ENCODE data around the gene ACVR1C. TPM values are rescaled to one million over a fixed set of nuclear protein-coding genes. Genes with fewer than 3 reads are reported as not detected.

The ACVR1C gene
- total and polyA plus RNA-seq, 2 of the 4 experiments (the other 2 are of a cell fraction) = 0.07 to 0.18 TPM

DNA sequence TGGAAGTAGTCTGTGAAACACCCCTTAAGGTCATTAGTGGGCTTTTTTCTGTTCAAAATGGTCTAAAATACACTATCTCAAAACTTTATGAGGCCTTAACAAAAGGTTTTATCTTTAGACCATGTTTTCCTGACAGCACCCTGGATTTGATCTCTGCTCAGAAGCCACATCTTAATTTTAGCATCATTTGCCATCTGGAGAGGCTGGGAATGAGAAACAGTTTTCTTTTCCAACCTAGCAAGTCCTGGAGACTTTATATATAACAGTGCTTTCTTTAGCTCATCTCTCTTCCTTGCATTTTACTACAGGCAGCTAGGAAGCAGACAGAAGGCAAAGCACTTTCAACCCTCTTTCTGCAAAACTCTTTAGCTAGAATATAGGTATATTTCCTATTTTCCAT is 122.1 kb downstream of the ACVR1C start:
- Histone ChIP-seq H3K79me1 (ENCODE audit: low read depth in 1 of 2, low read length in 2 of 2) (no peaks in the 10 kb centered on the region), H2BK15ac (ENCODE audit: low read depth, low read length) (no peak overlapping the region), H4K5ac (ENCODE audit: low read depth, low read length) (no peak overlapping the region), H3K4me2 (ENCODE audit: low read depth, low read length) (no peak overlapping the region), H2BK120ac (ENCODE audit: low read depth, low read length) (no peak overlapping the region), H2AFZ (replicated peaks; ENCODE audit: low read length, poor library complexity) (no peak overlapping the region), H2BK20ac (ENCODE audit: low read depth, low read length) (no peak overlapping the region), H3K9ac (ENCODE audit: low read depth, low read length) (no peak overlapping the region), H3K56ac (ENCODE audit: extremely low read depth, insufficient read depth, low read length) (no peak overlapping the region), H3K4me1 (ENCODE audit: control insufficient read depth, insufficient read depth, low read length) (no peaks in the 10 kb centered on the region), H3K27me3 (ENCODE audit: control insufficient read depth, insufficient read depth, low read length) (no peaks in the 10 kb centered on the region; the same call in 1 of the 2 replicates), H4K8ac (ENCODE audit: low read depth in 2 of 2, low read length in 2 of 2) (no peak overlapping the region), H2AK9ac (replicated peaks; ENCODE audit: low read depth, low read length, poor library complexity) (no peak overlapping the region), H2AK5ac (ENCODE audit: low read depth, low read length) (no peak overlapping the region), H3K14ac (replicated peaks; ENCODE audit: low read depth, low read length) (no peak overlapping the region), H3K9me3 (ENCODE audit: control insufficient read depth, insufficient read depth, low read length) (no peaks in the 10 kb centered on the region), H3K23ac (ENCODE audit: low read depth, low read length) (no peak overlapping the region), H3K36me3 (ENCODE audit: control insufficient read depth, insufficient read depth, low read length) (no peaks in the 10 kb centered on the region), H4K20me1 (ENCODE audit: insufficient read depth, low read length) (no peaks in the 10 kb centered on the region), H3K4me3 (ENCODE audit: insufficient read depth, low read depth, low read length) (no peak overlapping the region), H3K4ac (ENCODE audit: low read depth, low read length) (no peak overlapping the region), H3K18ac (ENCODE audit: low read depth, low read length) (no peak overlapping the region), H3K9me1 (ENCODE audit: insufficient read depth, low read length) (no peaks in the 10 kb centered on the region), H4K91ac (ENCODE audit: insufficient read depth, low read depth, low read length) (no peak overlapping the region), H2BK5ac (ENCODE audit: low read depth, low read length, poor library complexity, severe bottlenecking) (no peak overlapping the region), H3K27ac (ENCODE audit: insufficient read depth, low read length) (no peak overlapping the region)
- DNase-seq (no peak), ATAC-seq (ENCODE audit: low read depth) (no peak)
- BruUV-seq (replicated peaks) = no TSS peak
- TF ChIP-seq, protein P1, sequence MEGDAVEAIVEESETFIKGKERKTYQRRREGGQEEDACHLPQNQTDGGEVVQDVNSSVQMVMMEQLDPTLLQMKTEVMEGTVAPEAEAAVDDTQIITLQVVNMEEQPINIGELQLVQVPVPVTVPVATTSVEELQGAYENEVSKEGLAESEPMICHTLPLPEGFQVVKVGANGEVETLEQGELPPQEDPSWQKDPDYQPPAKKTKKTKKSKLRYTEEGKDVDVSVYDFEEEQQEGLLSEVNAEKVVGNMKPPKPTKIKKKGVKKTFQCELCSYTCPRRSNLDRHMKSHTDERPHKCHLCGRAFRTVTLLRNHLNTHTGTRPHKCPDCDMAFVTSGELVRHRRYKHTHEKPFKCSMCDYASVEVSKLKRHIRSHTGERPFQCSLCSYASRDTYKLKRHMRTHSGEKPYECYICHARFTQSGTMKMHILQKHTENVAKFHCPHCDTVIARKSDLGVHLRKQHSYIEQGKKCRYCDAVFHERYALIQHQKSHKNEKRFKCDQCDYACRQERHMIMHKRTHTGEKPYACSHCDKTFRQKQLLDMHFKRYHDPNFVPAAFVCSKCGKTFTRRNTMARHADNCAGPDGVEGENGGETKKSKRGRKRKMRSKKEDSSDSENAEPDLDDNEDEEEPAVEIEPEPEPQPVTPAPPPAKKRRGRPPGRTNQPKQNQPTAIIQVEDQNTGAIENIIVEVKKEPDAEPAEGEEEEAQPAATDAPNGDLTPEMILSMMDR (conservative IDR thresholded peaks at IDR 0.05; ENCODE audit: low read depth, low read length) = no peak
- TF ChIP-seq RCOR1 (IDR thresholded peaks at IDR 0.05; ENCODE audit: insufficient replicate concordance, low read length) (no peak), MXI1 (IDR thresholded peaks at IDR 0.05; ENCODE audit: borderline replicate concordance, low read depth, low read length) (no peak), RAD21 (IDR thresholded peaks at IDR 0.05; ENCODE audit: low read length) (no peak)
- POLR2A ChIA-PET (ENCODE audit: unreplicated experiment) = no interaction called here
- dilution Hi-C loops (cut with HindIII; ENCODE audit: low sequenced_read_pairs, unreplicated experiment) (no loop called here), intact Hi-C loops (cut with micrococcal nuclease) (no loop called here), in situ Hi-C loops (cut with MboI; ENCODE audit: low sequenced_read_pairs) (no loop called here)
- CTCF ChIA-PET = interaction anchor here (0.6 to 1.3 kb wide), 4 partner anchors 9 to 204 kb away, joined by 3 to 6 read pairs (median 4); no protein-coding TSS in a partner anchor

All from IMR-90 (cell line).